Glutamatergic neuron (in vitro differentiated cells): ENCODE measurements around the gene FRMD1. TPM values are rescaled to one million over a fixed set of nuclear protein-coding genes. Genes with fewer than 3 reads are reported as not detected.

Experiments used
- DNase-seq: peaks from one replicate; pipeline ENCODE4 v3.0.0; 2022
- H3K27ac Mint-ChIP-seq: one replicate; pipeline ENCODE4 v1.8.0; 2020; ENCODE audit warnings: mild to moderate bottlenecking, mixed read lengths, inconsistent platforms; ENCODE audit not compliant: unreplicated experiment
- H3K27me3 Mint-ChIP-seq: one replicate; pipeline ENCODE4 v1.8.0; 2020; ENCODE audit warnings: mild to moderate bottlenecking, moderate library complexity, mixed read lengths, inconsistent platforms; ENCODE audit not compliant: unreplicated experiment
- H3K36me3 Mint-ChIP-seq: one replicate; pipeline ENCODE4 v1.8.0; 2020; ENCODE audit warnings: mild to moderate bottlenecking, mixed read lengths, inconsistent platforms; ENCODE audit not compliant: unreplicated experiment
- H3K4me1 Mint-ChIP-seq: one replicate; pipeline ENCODE4 v1.8.0; 2020; ENCODE audit warnings: mild to moderate bottlenecking, low read depth, mixed read lengths, inconsistent platforms; ENCODE audit not compliant: unreplicated experiment
- H3K4me3 Mint-ChIP-seq: one replicate; pipeline ENCODE4 v1.8.0; 2020; ENCODE audit warnings: mild to moderate bottlenecking, mixed read lengths, inconsistent platforms; ENCODE audit not compliant: unreplicated experiment
- H3K9me3 Mint-ChIP-seq: one replicate; pipeline ENCODE4 v1.8.0; 2020; ENCODE audit warnings: mild to moderate bottlenecking, moderate library complexity, mixed read lengths, inconsistent platforms; ENCODE audit not compliant: unreplicated experiment
- total RNA-seq: library from RNA; stranded (reverse); fragmentation: NEBNext Ultra II Directional; extraction: Animal tissue kit (Norgen Biotek cat#: 25700); gene quantifications from one replicate; pipeline ENCODE4 v1.2.1, GENCODE V29; 2021; ENCODE audit not compliant: unreplicated experiment
- TF ChIP-seq, protein P1 (sequence below): fragments of 200-600 bp; sonication (generic); IDR thresholded peaks from one replicate; pipeline ENCODE4 v1.5.0; 2021; ENCODE audit not compliant: partially characterized antibody, unreplicated experiment

FRMD1 gene
- total RNA-seq, 1 donor from 2014 or later: not detected

GRCh38 chr6:168061269-168062210 is 17.5 kb downstream of the FRMD1 start:
- H3K4me3 Mint-ChIP-seq: no peak overlapping the region
- TF ChIP-seq, protein P1, sequence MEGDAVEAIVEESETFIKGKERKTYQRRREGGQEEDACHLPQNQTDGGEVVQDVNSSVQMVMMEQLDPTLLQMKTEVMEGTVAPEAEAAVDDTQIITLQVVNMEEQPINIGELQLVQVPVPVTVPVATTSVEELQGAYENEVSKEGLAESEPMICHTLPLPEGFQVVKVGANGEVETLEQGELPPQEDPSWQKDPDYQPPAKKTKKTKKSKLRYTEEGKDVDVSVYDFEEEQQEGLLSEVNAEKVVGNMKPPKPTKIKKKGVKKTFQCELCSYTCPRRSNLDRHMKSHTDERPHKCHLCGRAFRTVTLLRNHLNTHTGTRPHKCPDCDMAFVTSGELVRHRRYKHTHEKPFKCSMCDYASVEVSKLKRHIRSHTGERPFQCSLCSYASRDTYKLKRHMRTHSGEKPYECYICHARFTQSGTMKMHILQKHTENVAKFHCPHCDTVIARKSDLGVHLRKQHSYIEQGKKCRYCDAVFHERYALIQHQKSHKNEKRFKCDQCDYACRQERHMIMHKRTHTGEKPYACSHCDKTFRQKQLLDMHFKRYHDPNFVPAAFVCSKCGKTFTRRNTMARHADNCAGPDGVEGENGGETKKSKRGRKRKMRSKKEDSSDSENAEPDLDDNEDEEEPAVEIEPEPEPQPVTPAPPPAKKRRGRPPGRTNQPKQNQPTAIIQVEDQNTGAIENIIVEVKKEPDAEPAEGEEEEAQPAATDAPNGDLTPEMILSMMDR: no peak
- H3K36me3 Mint-ChIP-seq: no peaks in the 10 kb centered on the region
- H3K4me1 Mint-ChIP-seq: no peaks in the 10 kb centered on the region
- no peaks in the 10 kb centered on the region for H3K9me3 Mint-ChIP-seq
- no peak for DNase-seq
- H3K27ac Mint-ChIP-seq: no peak overlapping the region
- peaks cover 3% of the 10 kb centered on the region for H3K27me3 Mint-ChIP-seq

GRCh38 chr6:168060521-168060931 is 18.5 kb downstream of the FRMD1 start:
- Mint-ChIP-seq H3K27ac (no peak overlapping the region), H3K27me3 (peaks cover 1% of the 10 kb centered on the region), H3K36me3 (no peaks in the 10 kb centered on the region), H3K4me3 (no peak overlapping the region), H3K9me3 (no peaks in the 10 kb centered on the region), H3K4me1 (no peaks in the 10 kb centered on the region)
- DNase-seq: peak; percentile 66
- TF ChIP-seq, protein P1: peak; percentile 36

GRCh38 chr6:168058691-168059551 is 20.1 kb downstream of the FRMD1 start:
- Mint-ChIP-seq H3K4me3 (no peak overlapping the region), H3K9me3 (no peaks in the 10 kb centered on the region), H3K27me3 (peaks cover 1% of the 10 kb centered on the region), H3K36me3 (no peaks in the 10 kb centered on the region), H3K4me1 (no peaks in the 10 kb centered on the region), H3K27ac (no peak overlapping the region)
- TF ChIP-seq, protein P1: no peak
- DNase-seq: no peak

DNA sequence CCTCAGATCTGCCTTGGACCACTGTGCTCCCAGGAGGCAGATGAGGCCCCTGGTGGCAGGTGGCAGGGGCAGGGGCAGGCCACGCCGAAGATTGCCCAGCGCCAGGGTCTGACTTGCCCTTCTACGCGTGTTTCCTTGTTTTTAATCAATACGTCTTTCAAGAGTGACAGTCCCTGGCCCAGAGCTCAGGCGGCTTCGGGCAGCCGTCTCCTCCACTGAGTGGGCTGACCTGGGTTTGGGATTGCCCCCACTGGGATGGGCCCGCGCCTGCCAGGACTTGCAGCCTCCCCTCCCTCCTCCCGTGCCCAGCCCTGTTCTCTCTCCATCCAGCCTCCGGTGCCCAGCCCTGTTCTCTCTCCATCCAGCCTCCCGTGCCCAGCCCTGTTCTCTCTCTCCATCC is 21.2 kb downstream of the FRMD1 start:
- Mint-ChIP-seq H3K36me3 (no peaks in the 10 kb centered on the region), H3K9me3 (peaks cover 2% of the 10 kb centered on the region), H3K27me3 (peaks cover 1% of the 10 kb centered on the region), H3K27ac (no peak overlapping the region), H3K4me3 (no peak overlapping the region), H3K4me1 (no peaks in the 10 kb centered on the region)
- no peak for DNase-seq
- TF ChIP-seq, protein P1: no peak
